ENCODE results near the gene PTPRN2. TPM values are rescaled to one million over a fixed set of nuclear protein-coding genes. Genes with fewer than 3 reads are reported as not detected.
"Not testable (repeated sequence)": the region's sequence is repeated elsewhere in the genome, so short reads cannot be mapped to it uniquely, and the experiment has no call there.

The PTPRN2 gene
- total RNA-seq, 1 experiment from 2014 or later = 1.1 TPM

GRCh38 chr7:158296798-158297104, 290.9 kb downstream of the PTPRN2 start:
- no peak overlapping the region for H3K4me3 ChIP-seq (ENCODE audit: low read depth in 2 of 2, low read length in 2 of 2)
- no peaks in the 10 kb centered on the region for H3K9me3 ChIP-seq (ENCODE audit: control insufficient read depth, insufficient read depth, low read depth, low read length)
- ChIA-PET POLR2A (no interaction called here), CTCF (no interaction called here)
- no peak overlapping the region for H3K27ac ChIP-seq (ENCODE audit: low read length)
- ATAC-seq (no peak), DNase-seq (ENCODE audit: low read depth, low spot score) (no peak)
- intact Hi-C loops (cut with micrococcal nuclease; ENCODE audit: unreplicated experiment) (no loop called here), in situ Hi-C loops (cut with HindIII; ENCODE audit: low pct_unique_long_range_greater_than_20kb, low sequenced_read_pairs) (no loop called here)
- H3K27me3 ChIP-seq (ENCODE audit: control insufficient read depth, insufficient read depth, low read length) = no peaks in the 10 kb centered on the region; the same call in 1 of the 2 replicates
- no peaks in the 10 kb centered on the region for H3K36me3 ChIP-seq (ENCODE audit: control insufficient read depth, insufficient read depth, low read length)
- H3K4me1 ChIP-seq (ENCODE audit: control insufficient read depth, insufficient read depth, low read length) = no peaks in the 10 kb centered on the region
- no TSS peak for BruUV-seq (replicated peaks)
- TF ChIP-seq REST (IDR thresholded peaks at IDR 0.05; ENCODE audit: insufficient read depth in 1 of 2, low read depth in 2 of 2, low read length in 1 of 2) = no peak
- TF ChIP-seq TCF7L2 (IDR thresholded peaks at IDR 0.05; ENCODE audit: low read depth, low read length) = no peak
- no peak for TF ChIP-seq POLR2AphosphoS5 (IDR thresholded peaks at IDR 0.05; ENCODE audit: low read depth, low read length)
- no peak for TF ChIP-seq CTCF (IDR thresholded peaks at IDR 0.05)
- no peak for TF ChIP-seq SIN3A (IDR thresholded peaks at IDR 0.05; ENCODE audit: borderline replicate concordance, insufficient read depth, low read depth, low read length)

GRCh38 chr7:158295966-158296797, 291.4 kb downstream of the PTPRN2 start:
- no peaks in the 10 kb centered on the region for H3K9me3 ChIP-seq (ENCODE audit: control insufficient read depth, insufficient read depth, low read depth, low read length)
- POLR2A ChIA-PET = no interaction called here
- intact Hi-C loops (cut with micrococcal nuclease; ENCODE audit: unreplicated experiment) (no loop called here), in situ Hi-C loops (cut with HindIII; ENCODE audit: low pct_unique_long_range_greater_than_20kb, low sequenced_read_pairs) (no loop called here)
- no peak for ATAC-seq
- H3K36me3 ChIP-seq (ENCODE audit: control insufficient read depth, insufficient read depth, low read length) = no peaks in the 10 kb centered on the region
- no peak overlapping the region for H3K4me3 ChIP-seq (ENCODE audit: low read depth in 2 of 2, low read length in 2 of 2)
- no peak for DNase-seq (ENCODE audit: low read depth, low spot score)
- no peaks in the 10 kb centered on the region for H3K4me1 ChIP-seq (ENCODE audit: control insufficient read depth, insufficient read depth, low read length)
- no peaks in the 10 kb centered on the region; the same call in 1 of the 2 replicates for H3K27me3 ChIP-seq (ENCODE audit: control insufficient read depth, insufficient read depth, low read length)
- BruUV-seq (replicated peaks) = no TSS peak
- TF ChIP-seq TCF7L2 (IDR thresholded peaks at IDR 0.05; ENCODE audit: low read depth, low read length) = no peak
- TF ChIP-seq SIN3A (IDR thresholded peaks at IDR 0.05; ENCODE audit: borderline replicate concordance, insufficient read depth, low read depth, low read length) = no peak
- no peak for TF ChIP-seq CTCF (IDR thresholded peaks at IDR 0.05)
- TF ChIP-seq POLR2AphosphoS5 (IDR thresholded peaks at IDR 0.05; ENCODE audit: low read depth, low read length) = no peak
- TF ChIP-seq REST (IDR thresholded peaks at IDR 0.05; ENCODE audit: insufficient read depth in 1 of 2, low read depth in 2 of 2, low read length in 1 of 2) = no peak
- CTCF ChIA-PET = no interaction called here
- no peak overlapping the region for H3K27ac ChIP-seq (ENCODE audit: low read length)

- CTCF ChIA-PET; H3K27me3 ChIP-seq (ENCODE audit: control insufficient read depth, insufficient read depth, low read length); ATAC-seq; H3K27ac ChIP-seq (ENCODE audit: low read length); BruUV-seq (replicated peaks); H3K4me3 ChIP-seq (ENCODE audit: low read depth in 2 of 2, low read length in 2 of 2); DNase-seq (ENCODE audit: low read depth, low spot score); H3K9me3 ChIP-seq (ENCODE audit: control insufficient read depth, insufficient read depth, low read depth, low read length); in situ Hi-C loops (cut with HindIII; ENCODE audit: low pct_unique_long_range_greater_than_20kb, low sequenced_read_pairs); H3K36me3 ChIP-seq (ENCODE audit: control insufficient read depth, insufficient read depth, low read length); POLR2A ChIA-PET; H3K4me1 ChIP-seq (ENCODE audit: control insufficient read depth, insufficient read depth, low read length); intact Hi-C loops (cut with micrococcal nuclease; ENCODE audit: unreplicated experiment): not testable (repeated sequence)
Measured at GRCh38 chr7:158294468-158295215, 293.0 kb downstream of the PTPRN2 start.
